Endothelial cell of umbilical vein (primary cell): ENCODE data around the gene AGTPBP1. TPM values are rescaled to one million over a fixed set of nuclear protein-coding genes. Genes with fewer than 3 reads are reported as not detected.
"Not testable (repeated sequence)": the region's sequence is repeated elsewhere in the genome, so short reads cannot be mapped to it uniquely, and the experiment has no call there.

Experiments used
- BruUV-seq: library from RNA; stranded (reverse); fragments of 400-500 nt; replicated peaks from 2 replicates; lab custom pipeline; 2021; lab: Mats Ljungman, UMichigan
- CTCF ChIA-PET: fragments of 300-600, 350-600 bp; sonication (Branson Sonifier 250); formaldehyde crosslinking; loops from one replicate; lab custom pipeline; 2021; ENCODE audit warnings: antibody characterized with exemption, inconsistent platforms; lab: Charles Lee
- POLR2A ChIA-PET: fragments of 300-600, 350-600 bp; sonication (Branson Sonifier 250); formaldehyde crosslinking; loops from one replicate; lab custom pipeline; 2021; ENCODE audit warnings: antibody characterized with exemption, inconsistent platforms; lab: Charles Lee
- DNase-seq: peaks from one replicate; pipeline ENCODE4 v3.0.0-alpha.2; 2011; ENCODE audit warnings: low read depth, low spot score
- FAIRE-seq: peaks from 2 replicates; lab custom pipeline; 2011; peaks lifted over from hg19 to GRCh38; lab: Jason Lieb, UNC
- H2AFZ ChIP-seq: 2 replicates; pipeline ENCODE4 v1.6.0; 2012; ENCODE audit warnings: low read depth, low read length, control low read depth, inconsistent platforms
- H3K27ac ChIP-seq: 2 replicates; pipeline ENCODE4 v1.5.1; 2011; ENCODE audit warnings: low read depth, mild to moderate bottlenecking, control low read depth, low read length, moderate library complexity; ENCODE audit not compliant: insufficient read depth
- H3K27me3 ChIP-seq, 2 experiments: 2 replicates each; pipeline versions ENCODE4 v1.6.0 to v1.6.1; 2011; ENCODE audit warnings: low read length in 2 of 2, mixed read lengths in 1 of 2; ENCODE audit not compliant: control insufficient read depth in 2 of 2, insufficient read depth in 2 of 2
- H3K36me3 ChIP-seq, 2 experiments: 2 replicates in 1 of 2; 3 replicates in 1 of 2; pipeline ENCODE4 v1.5.1; 2011; ENCODE audit warnings: low read length in 2 of 2, mild to moderate bottlenecking in 1 of 2, moderate library complexity in 1 of 2; ENCODE audit not compliant: control insufficient read depth in 2 of 2, insufficient read depth in 2 of 2; ENCODE audit errors: extremely low read depth in 1 of 2
- H3K4me1 ChIP-seq: 3 replicates; pipeline ENCODE4 v1.5.1; 2011; ENCODE audit warnings: mild to moderate bottlenecking, low read length; ENCODE audit not compliant: control insufficient read depth, insufficient read depth; ENCODE audit errors: extremely low read depth
- H3K4me2 ChIP-seq: 2 replicates; pipeline ENCODE4 v1.6.1; 2011; ENCODE audit warnings: low read length, control low read depth, mixed read lengths; ENCODE audit not compliant: insufficient read depth
- H3K4me3 ChIP-seq, 3 experiments: fragments of 200-600 bp in 1 of 3; sonication (generic), shearing (Covaris generic) in 1 of 3; replicated peaks in 1 of 3; 2 replicates each; pipeline ENCODE4 v1.5.1; 2011 to 2016; ENCODE audit warnings: control low read depth in 3 of 3, low read length in 3 of 3, mild to moderate bottlenecking in 2 of 3, inconsistent platforms in 1 of 3, low read depth in 1 of 3, moderate library complexity in 1 of 3; ENCODE audit not compliant: insufficient read depth in 1 of 3
- H3K79me2 ChIP-seq: 2 replicates; pipeline ENCODE4 v1.6.0; 2012; ENCODE audit warnings: low read length, inconsistent platforms; ENCODE audit not compliant: control insufficient read depth, insufficient read depth
- H3K9ac ChIP-seq: replicated peaks from 2 replicates; pipeline ENCODE3; 2011; ENCODE audit warnings: low read length, control low read depth; ENCODE audit not compliant: insufficient read depth; ENCODE audit errors: extremely low read depth
- H3K9me1 ChIP-seq: replicated peaks from 3 replicates; pipeline ENCODE4 v1.6.0; 2011; ENCODE audit warnings: mild to moderate bottlenecking, low read length; ENCODE audit not compliant: control insufficient read depth, insufficient read depth; ENCODE audit errors: extremely low read depth
- H3K9me3 ChIP-seq: replicated peaks from 2 replicates; pipeline ENCODE4 v1.5.1; 2012; ENCODE audit warnings: low read length, inconsistent platforms; ENCODE audit not compliant: control insufficient read depth, insufficient read depth
- H4K20me1 ChIP-seq: replicated peaks from 2 replicates; pipeline ENCODE3; 2011; ENCODE audit warnings: mild to moderate bottlenecking, low read length; ENCODE audit not compliant: control insufficient read depth, insufficient read depth; ENCODE audit errors: extremely low read depth
- CTCF ChIP-seq, 2 donors: IDR thresholded peaks; 1 replicate in 1 of 2; 2 replicates in 1 of 2; pipeline ENCODE4 v1.5.1; 2011; ENCODE audit warnings: low read length in 2 of 2, mild to moderate bottlenecking in 2 of 2, moderate library complexity in 2 of 2, control low read depth in 1 of 2, inconsistent platforms in 1 of 2, low read depth in 1 of 2; ENCODE audit not compliant: insufficient read depth in 1 of 2; ENCODE audit errors: extremely low read depth in 1 of 2
- EZH2 ChIP-seq: IDR thresholded peaks from 2 replicates; pipeline ENCODE4 v1.6.1; 2012; ENCODE audit warnings: borderline replicate concordance, low read depth, mild to moderate bottlenecking, moderate library complexity, low read length, inconsistent platforms; ENCODE audit not compliant: severe bottlenecking
- FOS ChIP-seq: IDR thresholded peaks from 2 replicates; pipeline ENCODE4 v1.6.1; 2011; ENCODE audit warnings: mild to moderate bottlenecking, low read length, moderate library complexity, borderline replicate concordance; ENCODE audit not compliant: insufficient read depth
- GATA2 ChIP-seq: IDR thresholded peaks from 2 replicates; pipeline ENCODE4 v1.7.0; 2011; ENCODE audit warnings: low read depth, mild to moderate bottlenecking, moderate library complexity, mixed read lengths, low read length; ENCODE audit not compliant: insufficient read length, insufficient read depth
- JUN ChIP-seq: IDR thresholded peaks from 2 replicates; pipeline ENCODE4 v1.6.1; 2011; ENCODE audit warnings: borderline replicate concordance, low read depth; ENCODE audit not compliant: insufficient read length, insufficient read depth
- MAX ChIP-seq: IDR thresholded peaks from 2 replicates; pipeline ENCODE4 v1.6.1; 2011; ENCODE audit not compliant: insufficient read depth, insufficient read length
- MYC ChIP-seq: IDR thresholded peaks from one replicate; pipeline ENCODE4 v1.6.1; 2011; ENCODE audit warnings: mild to moderate bottlenecking, low read depth, low read length
- POLR2A ChIP-seq: IDR thresholded peaks from 2 replicates; pipeline ENCODE4 v1.6.1; 2012; ENCODE audit warnings: low read depth, mild to moderate bottlenecking, control low read depth, low read length
- POLR2AphosphoS5 ChIP-seq: IDR thresholded peaks from 2 replicates; pipeline ENCODE4 v1.6.1; 2012; ENCODE audit warnings: low read depth, mild to moderate bottlenecking, control low read depth, low read length, moderate library complexity; ENCODE audit not compliant: insufficient read depth
- dilution Hi-C: fragments of 300-500 bp; cut with MboI; formaldehyde crosslinking; loops from one replicate; pipeline ENCODE4 v1.15.0; 2019; ENCODE audit warnings: low sequenced_read_pairs; ENCODE audit not compliant: extremely low pct_ligation_motif_present
- intact Hi-C: fragments of 100-400 bp; cut with micrococcal nuclease; formaldehyde crosslinking; loops from one replicate; pipeline ENCODE4 v1.10.0; 2022
- polyA plus RNA-seq, 4 experiments: library from polyadenylated mRNA; depleted of rRNA in 3 of 4; stranded (reverse) in 3 of 4; unstranded in 1 of 4; fragments of >200 nt; gene quantifications; 2 replicates each; pipeline versions ENCODE4 v1.2.1 to v1.2.3, GENCODE V29; 2011 to 2012; ENCODE audit warnings: missing spikeins in 1 of 4
- total RNA-seq: library from RNA; stranded (reverse); gene quantifications from 2 replicates; pipeline ENCODE4 v1.2.3, GENCODE V29; 2021

Gene AGTPBP1
- total and polyA plus RNA-seq, 2 donors (not counting 3 experiments of a cell fraction or from before 2014, with no cell fraction given), result 4.2 to 18.4 TPM

GRCh38 chr9:85723215-85723614 lies 18.5 kb downstream of the AGTPBP1 start:
- H3K36me3 ChIP-seq, result no peaks in the 10 kb centered on the region
- no peaks in the 10 kb centered on the region for H3K9me3 ChIP-seq
- intact Hi-C loops, result no loop called here
- ChIA-PET POLR2A (no interaction called here), CTCF (interaction anchor here (1.5 kb wide), 1 partner anchor 56 kb away, joined by 3 read pairs; no protein-coding TSS in a partner anchor)
- FAIRE-seq, result no peak
- H3K9me1 ChIP-seq, result no peaks in the 10 kb centered on the region
- no peak overlapping the region for H3K9ac ChIP-seq
- dilution Hi-C loops, result no loop called here
- TF ChIP-seq GATA2 (no peak), FOS (no peak), POLR2AphosphoS5 (no peak), JUN (no peak), EZH2 (no peak), CTCF (IDR thresholded peaks at IDR 0.05; ENCODE audit: extremely low read depth in 1 of 2, insufficient read depth in 1 of 2, low read depth in 1 of 2, low read length in 2 of 2) (no peak), MYC (no peak), MAX (no peak), POLR2A (no peak)
- no TSS peak for BruUV-seq
- peaks cover 5% of the 10 kb centered on the region for H4K20me1 ChIP-seq
- H3K4me3 ChIP-seq, result no peak overlapping the region
- H3K4me2 ChIP-seq, result no peak overlapping the region
- no peaks in the 10 kb centered on the region for H3K27me3 ChIP-seq
- DNase-seq, result no peak
- no peak overlapping the region for H3K27ac ChIP-seq
- H2AFZ ChIP-seq, result no peak overlapping the region
- H3K4me1 ChIP-seq, result no peaks in the 10 kb centered on the region
- H3K79me2 ChIP-seq, result peaks cover 5% of the 10 kb centered on the region

- H3K9ac ChIP-seq, H3K9me3 ChIP-seq, H4K20me1 ChIP-seq, FAIRE-seq, H3K4me1 ChIP-seq, H3K27ac ChIP-seq, H3K4me2 ChIP-seq, POLR2A ChIA-PET, DNase-seq, H3K9me1 ChIP-seq, H3K79me2 ChIP-seq, H3K36me3 ChIP-seq, CTCF ChIA-PET, BruUV-seq, H3K27me3 ChIP-seq, dilution Hi-C loops, H2AFZ ChIP-seq, H3K4me3 ChIP-seq: not testable (repeated sequence)
- intact Hi-C loops, result loop anchor here (10.0 kb wide), 1 partner anchor 65 kb away; no protein-coding TSS in a partner anchor
These were observed 22.3 kb downstream of the AGTPBP1 start for GRCh38 chr9:85719411-85719810.

GRCh38 chr9:85717818-85718217 lies 23.9 kb downstream of the AGTPBP1 start:
- H3K4me2 ChIP-seq, DNase-seq, H4K20me1 ChIP-seq, BruUV-seq, POLR2A ChIA-PET, H3K79me2 ChIP-seq, H3K4me1 ChIP-seq, H3K27ac ChIP-seq, dilution Hi-C loops, H3K4me3 ChIP-seq, CTCF ChIA-PET, H3K9me3 ChIP-seq, H3K9me1 ChIP-seq, H2AFZ ChIP-seq, H3K27me3 ChIP-seq, H3K9ac ChIP-seq, H3K36me3 ChIP-seq, FAIRE-seq: not testable (repeated sequence)
- intact Hi-C loops, result loop anchor here (10.0 kb wide), 1 partner anchor 63 kb away; no protein-coding TSS in a partner anchor
